Type B pancreatic cell (in vitro differentiated cells): ENCODE measurements around the gene CHN2. TPM values are rescaled to one million over a fixed set of nuclear protein-coding genes. Genes with fewer than 3 reads are reported as not detected.

Experiments used
- DNase-seq: peaks from one replicate; pipeline ENCODE4 v3.0.0; 2021; ENCODE audit warnings: mixed read lengths; ENCODE audit not compliant: unreplicated experiment; ENCODE audit errors: extremely low spot score
- H3K27ac Mint-ChIP-seq: 2 replicates; pipeline ENCODE4 v1.8.0; 2021; ENCODE audit warnings: mild to moderate bottlenecking, mixed read lengths
- H3K27me3 Mint-ChIP-seq: 2 replicates; pipeline ENCODE4 v1.8.0; 2021; ENCODE audit warnings: mixed read lengths
- H3K36me3 Mint-ChIP-seq: 2 replicates; pipeline ENCODE4 v1.8.0; 2021; ENCODE audit warnings: mixed read lengths
- H3K4me1 Mint-ChIP-seq: one replicate; pipeline ENCODE4 v1.8.0; 2021; ENCODE audit warnings: mixed read lengths; ENCODE audit not compliant: unreplicated experiment
- H3K4me3 Mint-ChIP-seq: 2 replicates; pipeline ENCODE4 v1.8.0; 2021; ENCODE audit warnings: mild to moderate bottlenecking, mixed read lengths
- H3K9me3 Mint-ChIP-seq: 2 replicates; pipeline ENCODE4 v1.8.0; 2021; ENCODE audit warnings: mixed read lengths
- total RNA-seq: library from RNA; stranded (reverse); gene quantifications from 2 replicates; pipeline ENCODE4 v1.2.1, GENCODE V29; 2021; ENCODE audit warnings: low replicate concordance
- TF ChIP-seq, protein P1 (sequence below): fragments of 200-600 bp; sonication (generic); conservative IDR thresholded peaks from 2 replicates; pipeline ENCODE4 v1.5.0; 2021; ENCODE audit warnings: antibody characterized with exemption, mild to moderate bottlenecking

CHN2 gene
- total RNA-seq, 1 donor from 2014 or later, result 19.7 TPM

GRCh38 chr7:29275493-29275892 is 80.9 kb downstream of the CHN2 start:
- no peak for DNase-seq
- Mint-ChIP-seq H3K27me3 (peaks cover 23% of the 10 kb centered on the region), H3K36me3 (peaks cover 6% of the 10 kb centered on the region), H3K27ac (no peak overlapping the region), H3K9me3 (no peaks in the 10 kb centered on the region), H3K4me1 (peaks cover 36% of the 10 kb centered on the region), H3K4me3 (no peak overlapping the region)
- TF ChIP-seq, protein P1, sequence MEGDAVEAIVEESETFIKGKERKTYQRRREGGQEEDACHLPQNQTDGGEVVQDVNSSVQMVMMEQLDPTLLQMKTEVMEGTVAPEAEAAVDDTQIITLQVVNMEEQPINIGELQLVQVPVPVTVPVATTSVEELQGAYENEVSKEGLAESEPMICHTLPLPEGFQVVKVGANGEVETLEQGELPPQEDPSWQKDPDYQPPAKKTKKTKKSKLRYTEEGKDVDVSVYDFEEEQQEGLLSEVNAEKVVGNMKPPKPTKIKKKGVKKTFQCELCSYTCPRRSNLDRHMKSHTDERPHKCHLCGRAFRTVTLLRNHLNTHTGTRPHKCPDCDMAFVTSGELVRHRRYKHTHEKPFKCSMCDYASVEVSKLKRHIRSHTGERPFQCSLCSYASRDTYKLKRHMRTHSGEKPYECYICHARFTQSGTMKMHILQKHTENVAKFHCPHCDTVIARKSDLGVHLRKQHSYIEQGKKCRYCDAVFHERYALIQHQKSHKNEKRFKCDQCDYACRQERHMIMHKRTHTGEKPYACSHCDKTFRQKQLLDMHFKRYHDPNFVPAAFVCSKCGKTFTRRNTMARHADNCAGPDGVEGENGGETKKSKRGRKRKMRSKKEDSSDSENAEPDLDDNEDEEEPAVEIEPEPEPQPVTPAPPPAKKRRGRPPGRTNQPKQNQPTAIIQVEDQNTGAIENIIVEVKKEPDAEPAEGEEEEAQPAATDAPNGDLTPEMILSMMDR, result no peak

DNA sequence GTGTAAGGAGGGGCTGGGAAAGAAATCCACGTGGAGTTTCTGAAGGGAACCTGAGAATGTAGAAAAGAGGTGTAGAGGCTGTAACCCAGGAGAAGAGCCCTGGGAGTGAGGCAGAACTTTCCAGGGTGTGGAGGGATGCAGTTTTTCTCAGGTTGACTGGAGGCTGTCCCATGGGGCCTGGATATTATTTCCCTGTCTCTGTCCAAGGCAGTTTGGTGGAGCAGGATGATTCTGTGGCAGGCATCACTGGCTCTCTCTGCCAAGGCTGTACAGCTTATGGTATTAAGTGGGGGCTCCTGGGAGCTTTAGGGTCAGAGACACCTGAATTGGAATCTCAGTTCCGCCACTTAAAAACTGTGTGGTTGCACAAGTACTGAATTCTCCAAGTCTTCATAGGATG is 81.6 kb downstream of the CHN2 start:
- H3K27ac Mint-ChIP-seq, result no peak overlapping the region
- peaks cover 6% of the 10 kb centered on the region for H3K36me3 Mint-ChIP-seq
- peaks cover 26% of the 10 kb centered on the region for H3K27me3 Mint-ChIP-seq
- no peak overlapping the region for H3K4me3 Mint-ChIP-seq
- peaks cover 33% of the 10 kb centered on the region for H3K4me1 Mint-ChIP-seq
- TF ChIP-seq, protein P1, result no peak
- DNase-seq, result no peak
- no peaks in the 10 kb centered on the region for H3K9me3 Mint-ChIP-seq

DNA sequence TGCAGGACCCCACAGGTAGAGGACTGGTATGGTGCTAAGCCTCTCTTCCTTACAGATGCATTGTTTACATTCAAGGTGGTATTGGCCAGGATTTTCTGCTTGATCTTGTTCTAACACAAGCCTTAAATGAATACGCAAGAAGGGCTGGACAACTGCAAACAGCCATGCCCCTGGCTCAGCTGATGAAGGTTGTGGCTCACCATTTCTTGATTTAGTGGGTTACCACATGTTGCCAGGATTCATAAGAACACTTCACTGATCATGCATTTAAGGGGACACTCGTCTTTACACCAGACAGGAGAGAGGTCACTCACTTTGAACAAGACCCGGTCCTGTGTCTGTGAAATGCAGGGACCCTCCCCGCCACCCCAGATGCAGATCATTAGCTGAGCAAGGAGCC is 82.2 kb downstream of the CHN2 start:
- no peak overlapping the region for H3K27ac Mint-ChIP-seq

GRCh38 chr7:29277436-29278215 is 83.1 kb downstream of the CHN2 start:
- H3K36me3 Mint-ChIP-seq, result peaks cover 6% of the 10 kb centered on the region
- no peak overlapping the region for H3K4me3 Mint-ChIP-seq
- H3K4me1 Mint-ChIP-seq, result peaks cover 38% of the 10 kb centered on the region
- DNase-seq, result no peak
- H3K27ac Mint-ChIP-seq, result no peak overlapping the region
- no peaks in the 10 kb centered on the region for H3K9me3 Mint-ChIP-seq
- H3K27me3 Mint-ChIP-seq, result peaks cover 24% of the 10 kb centered on the region
- TF ChIP-seq, protein P1, result no peak

More for the DNA sequence above, 82.2 kb downstream of the CHN2 start:
- DNase-seq, result no peak
- TF ChIP-seq, protein P1, result no peak
- H3K4me1 Mint-ChIP-seq, result peaks cover 33% of the 10 kb centered on the region
- H3K36me3 Mint-ChIP-seq, result peaks cover 6% of the 10 kb centered on the region
- H3K27me3 Mint-ChIP-seq, result peaks cover 27% of the 10 kb centered on the region
- H3K9me3 Mint-ChIP-seq, result no peaks in the 10 kb centered on the region
- no peak overlapping the region for H3K4me3 Mint-ChIP-seq

GRCh38 chr7:29278337-29279069 is 83.9 kb downstream of the CHN2 start:
- no peak overlapping the region for H3K27ac Mint-ChIP-seq
- H3K4me3 Mint-ChIP-seq, result no peak overlapping the region
- H3K36me3 Mint-ChIP-seq, result peaks cover 6% of the 10 kb centered on the region
- peaks cover 27% of the 10 kb centered on the region for H3K27me3 Mint-ChIP-seq
- TF ChIP-seq, protein P1, result no peak
- peaks cover 42% of the 10 kb centered on the region for H3K4me1 Mint-ChIP-seq
- no peak for DNase-seq
- no peaks in the 10 kb centered on the region for H3K9me3 Mint-ChIP-seq
